ENCODE results near the gene CLIC5.

The CLIC5 gene

GRCh38 chr6:45892196-45892595 lies 123.5 kb downstream of the CLIC5 start:
- H3K27me3 ChIP-seq (ENCODE audit: control insufficient read depth in 2 of 2, insufficient read depth in 2 of 2, low read length in 2 of 2) = no peaks in the 10 kb centered on the region

GRCh38 chr6:45886776-45887175 lies 128.9 kb downstream of the CLIC5 start:
- Histone ChIP-seq H3K36me3 (ENCODE audit: control insufficient read depth in 2 of 2, insufficient read depth in 2 of 2, low read length in 2 of 2) (no peaks in the 10 kb centered on the region), H3K9ac (ENCODE audit: low read depth in 1 of 2, low read length in 2 of 2) (no peak overlapping the region), H3K27ac (ENCODE audit: low read depth in 2 of 2, low read length in 2 of 2) (no peak overlapping the region), H3K4me1 (ENCODE audit: control insufficient read depth in 2 of 2, insufficient read depth in 2 of 2, low read length in 2 of 2) (no peaks in the 10 kb centered on the region), H3K27me3 (ENCODE audit: control insufficient read depth in 2 of 2, insufficient read depth in 2 of 2, low read length in 2 of 2) (no peaks in the 10 kb centered on the region), H3K4me3 (ENCODE audit: low read length in 2 of 2) (no peak overlapping the region), H3K9me3 (ENCODE audit: control insufficient read depth in 2 of 2, low read length in 2 of 2) (no peaks in the 10 kb centered on the region)

More at GRCh38 chr6:45892196-45892595, 123.5 kb downstream of the CLIC5 start:
- Histone ChIP-seq H3K27ac (ENCODE audit: low read depth in 2 of 2, low read length in 2 of 2) (no peak overlapping the region), H3K36me3 (ENCODE audit: control insufficient read depth in 2 of 2, insufficient read depth in 2 of 2, low read length in 2 of 2) (no peaks in the 10 kb centered on the region), H3K9ac (ENCODE audit: low read depth in 1 of 2, low read length in 2 of 2) (no peak overlapping the region), H3K4me1 (ENCODE audit: control insufficient read depth in 2 of 2, insufficient read depth in 2 of 2, low read length in 2 of 2) (no peaks in the 10 kb centered on the region), H3K4me3 (ENCODE audit: low read length in 2 of 2) (no peak overlapping the region), H3K9me3 (ENCODE audit: control insufficient read depth in 2 of 2, low read length in 2 of 2) (no peaks in the 10 kb centered on the region)

GRCh38 chr6:45884336-45884735 lies 131.3 kb downstream of the CLIC5 start:
- H3K27me3 ChIP-seq (ENCODE audit: control insufficient read depth in 2 of 2, insufficient read depth in 2 of 2, low read length in 2 of 2) = no peaks in the 10 kb centered on the region
- no peaks in the 10 kb centered on the region for H3K9me3 ChIP-seq (ENCODE audit: control insufficient read depth in 2 of 2, low read length in 2 of 2)
- H3K4me3 ChIP-seq (ENCODE audit: low read length in 2 of 2) = no peak overlapping the region
- no peak overlapping the region for H3K27ac ChIP-seq (ENCODE audit: low read depth in 2 of 2, low read length in 2 of 2)
- peaks cover 0 to 2% of the 10 kb centered on the region in 2 donors for H3K4me1 ChIP-seq (ENCODE audit: control insufficient read depth in 2 of 2, insufficient read depth in 2 of 2, low read length in 2 of 2)
- no peak overlapping the region for H3K9ac ChIP-seq (ENCODE audit: low read depth in 1 of 2, low read length in 2 of 2)
- no peaks in the 10 kb centered on the region for H3K36me3 ChIP-seq (ENCODE audit: control insufficient read depth in 2 of 2, insufficient read depth in 2 of 2, low read length in 2 of 2)

GRCh38 chr6:45882671-45883070 lies 133.0 kb downstream of the CLIC5 start:
- Histone ChIP-seq H3K27ac (ENCODE audit: low read depth in 2 of 2, low read length in 2 of 2) (no peak overlapping the region), H3K36me3 (ENCODE audit: control insufficient read depth in 2 of 2, insufficient read depth in 2 of 2, low read length in 2 of 2) (no peaks in the 10 kb centered on the region), H3K4me1 (ENCODE audit: control insufficient read depth in 2 of 2, insufficient read depth in 2 of 2, low read length in 2 of 2) (peaks cover 0 to 2% of the 10 kb centered on the region in 2 donors), H3K9ac (ENCODE audit: low read depth in 1 of 2, low read length in 2 of 2) (no peak overlapping the region), H3K27me3 (ENCODE audit: control insufficient read depth in 2 of 2, insufficient read depth in 2 of 2, low read length in 2 of 2) (no peaks in the 10 kb centered on the region), H3K4me3 (ENCODE audit: low read length in 2 of 2) (no peak overlapping the region), H3K9me3 (ENCODE audit: control insufficient read depth in 2 of 2, low read length in 2 of 2) (no peaks in the 10 kb centered on the region)

GRCh38 chr6:45881705-45882467 lies 133.8 kb downstream of the CLIC5 start:
- H3K36me3 ChIP-seq (ENCODE audit: control insufficient read depth in 2 of 2, insufficient read depth in 2 of 2, low read length in 2 of 2) = no peaks in the 10 kb centered on the region
- no peak overlapping the region for H3K4me3 ChIP-seq (ENCODE audit: low read length in 2 of 2)
- H3K4me1 ChIP-seq (ENCODE audit: control insufficient read depth in 2 of 2, insufficient read depth in 2 of 2, low read length in 2 of 2) = peaks cover 0 to 2% of the 10 kb centered on the region in 2 donors
- no peaks in the 10 kb centered on the region for H3K9me3 ChIP-seq (ENCODE audit: control insufficient read depth in 2 of 2, low read length in 2 of 2)
- no peak overlapping the region for H3K9ac ChIP-seq (ENCODE audit: low read depth in 1 of 2, low read length in 2 of 2)
- H3K27me3 ChIP-seq (ENCODE audit: control insufficient read depth in 2 of 2, insufficient read depth in 2 of 2, low read length in 2 of 2) = no peaks in the 10 kb centered on the region
- H3K27ac ChIP-seq (ENCODE audit: low read depth in 2 of 2, low read length in 2 of 2) = no peak overlapping the region

DNA sequence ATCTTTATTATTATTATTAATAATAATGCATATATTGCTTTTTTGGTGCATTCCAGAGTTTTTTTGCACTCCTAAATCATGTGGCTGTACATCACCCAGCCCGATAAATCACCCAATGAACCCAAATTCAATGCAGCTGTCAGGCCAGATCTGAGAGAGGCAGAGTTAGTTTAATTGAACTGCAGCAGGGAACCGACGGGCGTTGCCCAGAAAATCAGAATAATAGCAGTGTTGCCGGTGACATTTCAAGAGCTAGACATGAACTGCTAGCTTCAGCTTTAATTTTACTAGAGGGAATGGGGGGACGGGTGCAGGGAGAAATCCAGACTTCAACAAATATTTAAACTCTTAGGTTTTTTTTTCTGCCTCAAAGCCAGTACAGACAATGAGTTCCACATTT lies 135.0 kb downstream of the CLIC5 start:
- H3K9ac ChIP-seq (ENCODE audit: low read depth in 1 of 2, low read length in 2 of 2) = no peak overlapping the region
- no peak overlapping the region for H3K4me3 ChIP-seq (ENCODE audit: low read length in 2 of 2)
- H3K27me3 ChIP-seq (ENCODE audit: control insufficient read depth in 2 of 2, insufficient read depth in 2 of 2, low read length in 2 of 2) = peaks cover 0 to 1% of the 10 kb centered on the region in 2 donors
- H3K36me3 ChIP-seq (ENCODE audit: control insufficient read depth in 2 of 2, insufficient read depth in 2 of 2, low read length in 2 of 2) = no peaks in the 10 kb centered on the region
- no peak overlapping the region for H3K27ac ChIP-seq (ENCODE audit: low read depth in 2 of 2, low read length in 2 of 2)
- H3K9me3 ChIP-seq (ENCODE audit: control insufficient read depth in 2 of 2, low read length in 2 of 2) = no peaks in the 10 kb centered on the region
- H3K4me1 ChIP-seq (ENCODE audit: control insufficient read depth in 2 of 2, insufficient read depth in 2 of 2, low read length in 2 of 2) = peaks cover 0 to 2% of the 10 kb centered on the region in 2 donors

DNA sequence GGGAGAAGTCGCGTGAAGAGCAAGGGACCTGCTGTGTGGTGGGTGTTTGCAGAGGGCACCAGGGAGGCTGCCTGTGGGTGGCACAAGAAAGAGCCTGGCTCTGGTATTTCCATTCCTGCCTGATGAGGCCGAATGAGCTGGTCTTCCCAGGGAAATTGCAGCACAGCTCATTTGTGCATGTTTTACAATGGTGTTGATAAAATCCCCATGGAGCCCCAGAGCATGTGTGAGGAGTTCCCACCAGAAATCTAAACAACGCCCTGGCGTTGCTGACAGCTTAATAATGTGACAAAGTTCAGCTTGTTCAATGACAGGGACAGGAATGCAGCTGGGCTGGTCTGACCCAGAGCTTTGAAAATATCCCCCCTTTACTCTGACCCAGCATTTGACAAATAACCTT lies 135.5 kb downstream of the CLIC5 start:
- Histone ChIP-seq H3K27me3 (ENCODE audit: control insufficient read depth in 2 of 2, insufficient read depth in 2 of 2, low read length in 2 of 2) (peaks cover 0 to 1% of the 10 kb centered on the region in 2 donors), H3K27ac (ENCODE audit: low read depth in 2 of 2, low read length in 2 of 2) (no peak overlapping the region), H3K9ac (ENCODE audit: low read depth in 1 of 2, low read length in 2 of 2) (no peak overlapping the region), H3K4me1 (ENCODE audit: control insufficient read depth in 2 of 2, insufficient read depth in 2 of 2, low read length in 2 of 2) (peaks cover 0 to 2% of the 10 kb centered on the region in 2 donors), H3K4me3 (ENCODE audit: low read length in 2 of 2) (no peak overlapping the region), H3K9me3 (ENCODE audit: control insufficient read depth in 2 of 2, low read length in 2 of 2) (no peaks in the 10 kb centered on the region), H3K36me3 (ENCODE audit: control insufficient read depth in 2 of 2, insufficient read depth in 2 of 2, low read length in 2 of 2) (no peaks in the 10 kb centered on the region)

GRCh38 chr6:45877970-45878590 lies 137.6 kb downstream of the CLIC5 start:
- no peak overlapping the region for H3K9ac ChIP-seq (ENCODE audit: low read depth in 1 of 2, low read length in 2 of 2)
- H3K27ac ChIP-seq (ENCODE audit: low read depth in 2 of 2, low read length in 2 of 2) = no peak overlapping the region
- peaks cover 0 to 2% of the 10 kb centered on the region in 2 donors for H3K4me1 ChIP-seq (ENCODE audit: control insufficient read depth in 2 of 2, insufficient read depth in 2 of 2, low read length in 2 of 2)
- no peaks in the 10 kb centered on the region for H3K9me3 ChIP-seq (ENCODE audit: control insufficient read depth in 2 of 2, low read length in 2 of 2)
- H3K36me3 ChIP-seq (ENCODE audit: control insufficient read depth in 2 of 2, insufficient read depth in 2 of 2, low read length in 2 of 2) = no peaks in the 10 kb centered on the region
- H3K27me3 ChIP-seq (ENCODE audit: control insufficient read depth in 2 of 2, insufficient read depth in 2 of 2, low read length in 2 of 2) = peaks cover 0 to 1% of the 10 kb centered on the region in 2 donors
- no peak overlapping the region for H3K4me3 ChIP-seq (ENCODE audit: low read length in 2 of 2)

GRCh38 chr6:45872827-45873365 lies 142.8 kb downstream of the CLIC5 start:
- H3K27ac ChIP-seq (ENCODE audit: low read depth in 2 of 2, low read length in 2 of 2) = no peak overlapping the region
- no peaks in the 10 kb centered on the region for H3K4me1 ChIP-seq (ENCODE audit: control insufficient read depth in 2 of 2, insufficient read depth in 2 of 2, low read length in 2 of 2)
- peaks cover 0 to 1% of the 10 kb centered on the region in 2 donors for H3K27me3 ChIP-seq (ENCODE audit: control insufficient read depth in 2 of 2, insufficient read depth in 2 of 2, low read length in 2 of 2)
- H3K9ac ChIP-seq (ENCODE audit: low read depth in 1 of 2, low read length in 2 of 2) = no peak overlapping the region
- no peaks in the 10 kb centered on the region for H3K36me3 ChIP-seq (ENCODE audit: control insufficient read depth in 2 of 2, insufficient read depth in 2 of 2, low read length in 2 of 2)
- no peak overlapping the region for H3K4me3 ChIP-seq (ENCODE audit: low read length in 2 of 2)
- no peaks in the 10 kb centered on the region for H3K9me3 ChIP-seq (ENCODE audit: control insufficient read depth in 2 of 2, low read length in 2 of 2)

GRCh38 chr6:45870531-45870930 lies 145.1 kb downstream of the CLIC5 start:
- no peaks in the 10 kb centered on the region for H3K36me3 ChIP-seq (ENCODE audit: control insufficient read depth in 2 of 2, insufficient read depth in 2 of 2, low read length in 2 of 2)
- no peaks in the 10 kb centered on the region for H3K27me3 ChIP-seq (ENCODE audit: control insufficient read depth in 2 of 2, insufficient read depth in 2 of 2, low read length in 2 of 2)
- no peak overlapping the region for H3K27ac ChIP-seq (ENCODE audit: low read depth in 2 of 2, low read length in 2 of 2)
- no peaks in the 10 kb centered on the region for H3K4me1 ChIP-seq (ENCODE audit: control insufficient read depth in 2 of 2, insufficient read depth in 2 of 2, low read length in 2 of 2)
- H3K4me3 ChIP-seq (ENCODE audit: low read length in 2 of 2) = no peak overlapping the region
- no peaks in the 10 kb centered on the region for H3K9me3 ChIP-seq (ENCODE audit: control insufficient read depth in 2 of 2, low read length in 2 of 2)
- H3K9ac ChIP-seq (ENCODE audit: low read depth in 1 of 2, low read length in 2 of 2) = no peak overlapping the region

All from mucosa of rectum (tissue), 2 donors.